HG03520 (cell line): ENCODE results near the gene COX7B.
"Not testable (repeated sequence)": the region's sequence is repeated elsewhere in the genome, so short reads cannot be mapped to it uniquely, and the experiment has no call there.

ENCODE experiments used
- ATAC-seq: cut with Tn5 transposase; IDR thresholded peaks from one replicate; pipeline ENCODE4 v1.9.1; 2021; ENCODE audit warnings: mild to moderate bottlenecking, moderate library complexity; ENCODE audit not compliant: unreplicated experiment

COX7B gene

GRCh38 chrX:77945031-77945430 is 45.8 kb downstream of the COX7B start:
- not testable (repeated sequence) for ATAC-seq

- ATAC-seq: no peak
Observed at GRCh38 chrX:77945910-77946545, 46.8 kb downstream of the COX7B start.

- ATAC-seq: no peak
Observed at GRCh38 chrX:77946571-77946970, 47.3 kb downstream of the COX7B start.

- ATAC-seq: no peak
Observed at GRCh38 chrX:77949840-77950239, 50.6 kb downstream of the COX7B start.

- ATAC-seq: no peak
Observed at GRCh38 chrX:77952173-77952572, 52.9 kb downstream of the COX7B start.

GRCh38 chrX:77953302-77953701 is 54.0 kb downstream of the COX7B start:
- ATAC-seq: no peak

GRCh38 chrX:77953708-77954107 is 54.4 kb downstream of the COX7B start:
- ATAC-seq: no peak
